MM.1S (cell line): ENCODE measurements around the gene BST1.

Experiments
- DNase-seq: peaks from one replicate; pipeline ENCODE4 v3.0.0-alpha.2; 2015
- H2AFZ ChIP-seq: fragments of 300-600 bp; sonication (generic); 2 replicates; pipeline ENCODE4 v1.6.0; 2016; ENCODE audit warnings: antibody characterized with exemption, low read length
- H3F3A ChIP-seq: fragments of 300-600 bp; sonication (generic); 2 replicates; pipeline ENCODE4 v1.6.1; 2016; ENCODE audit warnings: mild to moderate bottlenecking, antibody characterized with exemption, low read length, moderate library complexity, mixed read lengths; ENCODE audit not compliant: insufficient read depth
- H3K27ac ChIP-seq: fragments of 300-600 bp; sonication (generic); 2 replicates; pipeline ENCODE4 v1.5.1; 2016; ENCODE audit warnings: mild to moderate bottlenecking, low read length
- H3K27me3 ChIP-seq: fragments of 300-600 bp; sonication (generic); replicated peaks from 2 replicates; pipeline ENCODE4 v1.6.0; 2016; ENCODE audit warnings: low read length; ENCODE audit not compliant: insufficient read depth
- H3K36me3 ChIP-seq: fragments of 300-600 bp; sonication (generic); replicated peaks from 2 replicates; pipeline ENCODE4 v1.6.1; 2016; ENCODE audit warnings: mild to moderate bottlenecking, low read length, mixed read lengths; ENCODE audit not compliant: insufficient read depth
- H3K4me1 ChIP-seq: fragments of 300-600 bp; sonication (generic); 2 replicates; pipeline ENCODE4 v1.6.1; 2016; ENCODE audit warnings: low read length, mixed read lengths
- H3K4me2 ChIP-seq: fragments of 300-600 bp; sonication (generic); 2 replicates; pipeline ENCODE4 v1.6.0; 2016; ENCODE audit warnings: low read depth, low read length
- H3K4me3 ChIP-seq: fragments of 300-600 bp; sonication (generic); 2 replicates; pipeline ENCODE4 v1.5.1; 2016; ENCODE audit warnings: low read length, mixed read lengths
- H3K79me2 ChIP-seq: fragments of 300-600 bp; sonication (generic); 2 replicates; pipeline ENCODE4 v1.6.1; 2016; ENCODE audit warnings: mixed run types, low read length, mixed read lengths
- H3K9ac ChIP-seq: fragments of 300-600 bp; sonication (generic); 2 replicates; pipeline ENCODE4 v1.6.1; 2016; ENCODE audit warnings: low read length, mixed read lengths
- H3K9me2 ChIP-seq: fragments of 300-600 bp; sonication (generic); replicated peaks from 2 replicates; pipeline ENCODE4 v1.6.1; 2016; ENCODE audit warnings: mild to moderate bottlenecking, low read length, mixed read lengths; ENCODE audit not compliant: insufficient read depth
- H3K9me3 ChIP-seq: fragments of 300-600 bp; sonication (generic); replicated peaks from 2 replicates; pipeline ENCODE4 v1.6.1; 2016; ENCODE audit warnings: mild to moderate bottlenecking, low read length, mixed read lengths; ENCODE audit not compliant: insufficient read depth
- H4K20me1 ChIP-seq: fragments of 300-600 bp; sonication (generic); 2 replicates; pipeline ENCODE4 v1.6.1; 2016; ENCODE audit warnings: mild to moderate bottlenecking, low read length, moderate library complexity, mixed read lengths; ENCODE audit not compliant: insufficient read depth
- EZH2 ChIP-seq: fragments of 300-600 bp; sonication (generic); optimal IDR thresholded peaks from 2 replicates; pipeline ENCODE3; 2017; ENCODE audit warnings: low read depth, mild to moderate bottlenecking, antibody characterized with exemption, low read length, mixed read lengths
- EZH2phosphoT487 ChIP-seq: fragments of 300-600 bp; sonication (generic); IDR thresholded peaks from 2 replicates; pipeline ENCODE4 v1.6.1; 2018; ENCODE audit warnings: antibody characterized with exemption, low read length
- TF ChIP-seq, protein P1 (sequence below): fragments of 300-600 bp; sonication (generic); IDR thresholded peaks from 2 replicates; pipeline ENCODE4 v1.5.1; 2016; ENCODE audit warnings: antibody characterized with exemption, low read length, mixed read lengths

Gene BST1

GRCh38 chr4:15742083-15742582 lies 39.3 kb downstream of the BST1 start:
- H3K36me3 ChIP-seq: no peaks in the 10 kb centered on the region
- H2AFZ ChIP-seq: no peak overlapping the region
- H3K79me2 ChIP-seq: no peaks in the 10 kb centered on the region
- no peak for DNase-seq
- TF ChIP-seq, protein P1, sequence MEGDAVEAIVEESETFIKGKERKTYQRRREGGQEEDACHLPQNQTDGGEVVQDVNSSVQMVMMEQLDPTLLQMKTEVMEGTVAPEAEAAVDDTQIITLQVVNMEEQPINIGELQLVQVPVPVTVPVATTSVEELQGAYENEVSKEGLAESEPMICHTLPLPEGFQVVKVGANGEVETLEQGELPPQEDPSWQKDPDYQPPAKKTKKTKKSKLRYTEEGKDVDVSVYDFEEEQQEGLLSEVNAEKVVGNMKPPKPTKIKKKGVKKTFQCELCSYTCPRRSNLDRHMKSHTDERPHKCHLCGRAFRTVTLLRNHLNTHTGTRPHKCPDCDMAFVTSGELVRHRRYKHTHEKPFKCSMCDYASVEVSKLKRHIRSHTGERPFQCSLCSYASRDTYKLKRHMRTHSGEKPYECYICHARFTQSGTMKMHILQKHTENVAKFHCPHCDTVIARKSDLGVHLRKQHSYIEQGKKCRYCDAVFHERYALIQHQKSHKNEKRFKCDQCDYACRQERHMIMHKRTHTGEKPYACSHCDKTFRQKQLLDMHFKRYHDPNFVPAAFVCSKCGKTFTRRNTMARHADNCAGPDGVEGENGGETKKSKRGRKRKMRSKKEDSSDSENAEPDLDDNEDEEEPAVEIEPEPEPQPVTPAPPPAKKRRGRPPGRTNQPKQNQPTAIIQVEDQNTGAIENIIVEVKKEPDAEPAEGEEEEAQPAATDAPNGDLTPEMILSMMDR: no peak
- TF ChIP-seq EZH2phosphoT487 (no peak), EZH2 (no peak)
- no peak overlapping the region for H3K4me3 ChIP-seq
- no peaks in the 10 kb centered on the region for H3K27me3 ChIP-seq
- no peaks in the 10 kb centered on the region for H3K9me2 ChIP-seq
- no peak overlapping the region for H3K9ac ChIP-seq
- no peaks in the 10 kb centered on the region for H3K4me1 ChIP-seq
- H4K20me1 ChIP-seq: no peaks in the 10 kb centered on the region
- H3K27ac ChIP-seq: no peak overlapping the region
- H3K9me3 ChIP-seq: no peaks in the 10 kb centered on the region
- H3K4me2 ChIP-seq: no peak overlapping the region
- no peaks in the 10 kb centered on the region for H3F3A ChIP-seq

DNA sequence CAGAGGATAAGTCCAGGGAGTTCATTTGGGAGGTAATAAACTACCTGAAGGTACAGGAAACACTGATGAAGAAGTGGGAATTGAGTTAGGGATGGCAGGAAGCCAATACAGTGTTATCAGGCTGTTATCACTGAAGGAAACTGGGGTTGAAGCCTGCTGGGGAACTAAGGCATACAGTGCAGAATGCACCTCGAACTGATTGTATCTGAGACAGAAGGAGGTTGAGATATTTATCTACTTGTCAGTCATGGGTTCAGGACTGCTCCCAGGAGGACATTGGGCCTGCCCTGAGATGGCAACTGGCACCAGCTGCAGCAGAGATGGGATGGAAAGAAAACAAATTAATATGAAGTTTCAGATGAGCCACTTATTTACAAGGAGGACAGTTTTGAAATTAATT lies 39.8 kb downstream of the BST1 start:
- Histone ChIP-seq H2AFZ (no peak overlapping the region), H3K36me3 (no peaks in the 10 kb centered on the region), H3K79me2 (no peaks in the 10 kb centered on the region), H3K9me3 (no peaks in the 10 kb centered on the region), H3K27ac (no peak overlapping the region), H4K20me1 (no peaks in the 10 kb centered on the region), H3K27me3 (no peaks in the 10 kb centered on the region), H3K9me2 (no peaks in the 10 kb centered on the region), H3K4me1 (no peaks in the 10 kb centered on the region), H3F3A (no peaks in the 10 kb centered on the region), H3K4me2 (no peak overlapping the region), H3K9ac (no peak overlapping the region), H3K4me3 (no peak overlapping the region)
- no peak for DNase-seq
- TF ChIP-seq, protein P1: no peak
- no peak for TF ChIP-seq EZH2phosphoT487
- no peak for TF ChIP-seq EZH2

DNA sequence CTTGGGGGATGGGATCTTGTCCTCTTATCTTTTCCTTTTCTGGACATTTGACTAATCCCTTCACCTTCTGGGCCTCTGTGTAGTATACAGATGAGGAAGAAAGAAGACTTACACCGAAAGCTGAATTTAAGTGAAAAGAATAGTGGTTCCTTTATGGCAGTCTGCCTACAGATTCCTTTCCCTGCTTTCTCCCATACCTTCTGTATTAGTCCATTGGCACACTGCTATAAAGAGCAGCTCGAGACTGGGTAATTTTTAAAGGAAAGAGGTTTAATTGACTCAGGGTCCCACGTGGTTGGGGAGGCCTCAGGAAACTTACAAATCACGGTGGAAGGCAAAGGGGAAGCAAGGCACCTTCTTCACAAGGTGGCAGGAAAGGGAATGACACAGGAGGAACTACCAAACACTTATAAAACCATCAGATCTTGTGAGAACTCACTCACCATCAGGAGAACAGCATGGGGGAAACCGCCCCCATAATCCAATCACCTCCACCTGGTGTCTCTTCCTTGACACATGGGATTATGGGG lies 41.2 kb downstream of the BST1 start:
- no peaks in the 10 kb centered on the region for H4K20me1 ChIP-seq
- H2AFZ ChIP-seq: no peak overlapping the region
- no peak for TF ChIP-seq EZH2
- no peak for TF ChIP-seq EZH2phosphoT487
- TF ChIP-seq, protein P1: no peak
- H3K9me3 ChIP-seq: no peaks in the 10 kb centered on the region
- H3K9me2 ChIP-seq: no peaks in the 10 kb centered on the region
- H3K36me3 ChIP-seq: no peaks in the 10 kb centered on the region
- H3K27ac ChIP-seq: no peak overlapping the region
- H3K4me2 ChIP-seq: no peak overlapping the region
- H3K4me1 ChIP-seq: no peaks in the 10 kb centered on the region
- no peaks in the 10 kb centered on the region for H3F3A ChIP-seq
- DNase-seq: no peak
- no peaks in the 10 kb centered on the region for H3K79me2 ChIP-seq
- no peaks in the 10 kb centered on the region for H3K27me3 ChIP-seq
- H3K4me3 ChIP-seq: no peak overlapping the region
- H3K9ac ChIP-seq: no peak overlapping the region
